GM21786 (cell line): ENCODE data around the gene ZBTB8OS.
"Not testable (repeated sequence)": the region's sequence is repeated elsewhere in the genome, so short reads cannot be mapped to it uniquely, and the experiment has no call there.

Experiments
- ATAC-seq: cut with Tn5 transposase; IDR thresholded peaks from one replicate; pipeline ENCODE4 v1.9.1; 2021; ENCODE audit not compliant: unreplicated experiment

The ZBTB8OS gene

DNA sequence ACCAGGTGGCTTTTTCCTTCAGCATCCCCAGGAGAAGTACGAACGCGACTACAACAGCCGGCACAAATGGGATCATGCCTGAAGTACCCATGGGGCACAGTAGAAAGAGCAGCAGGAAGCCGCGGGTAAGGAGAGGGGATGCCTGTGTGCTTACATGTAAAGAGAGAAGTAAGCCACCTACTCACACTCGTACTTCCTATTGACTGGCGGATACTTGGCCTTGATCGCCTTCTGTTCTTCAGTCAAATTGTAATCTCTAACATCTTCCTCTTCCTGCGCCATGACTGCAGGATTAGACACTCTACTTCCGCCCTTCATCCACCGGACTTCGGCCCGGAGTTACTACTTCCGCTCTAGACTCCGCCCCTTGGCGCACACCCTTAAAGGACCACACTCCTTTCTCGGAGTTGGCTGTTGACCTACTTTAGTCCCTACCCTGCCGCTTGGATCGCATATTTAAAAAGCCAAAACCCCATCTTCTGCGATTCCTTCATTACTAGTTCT is at the start of gene ZBTB8OS:
Gene ZBTB8OS (minus strand): TSS at position 303 of the 504 bp plus-strand sequence. CDS start 21 bp downstream, at position 282.
- peak; percentile 75 for ATAC-seq

- not testable (repeated sequence) for ATAC-seq
Measured at GRCh38 chr1:32696996-32697395, 46.6 kb upstream of the ZBTB8OS start.

- no peak for ATAC-seq
Measured at GRCh38 chr1:32696041-32696440, 45.7 kb upstream of the ZBTB8OS start.

DNA sequence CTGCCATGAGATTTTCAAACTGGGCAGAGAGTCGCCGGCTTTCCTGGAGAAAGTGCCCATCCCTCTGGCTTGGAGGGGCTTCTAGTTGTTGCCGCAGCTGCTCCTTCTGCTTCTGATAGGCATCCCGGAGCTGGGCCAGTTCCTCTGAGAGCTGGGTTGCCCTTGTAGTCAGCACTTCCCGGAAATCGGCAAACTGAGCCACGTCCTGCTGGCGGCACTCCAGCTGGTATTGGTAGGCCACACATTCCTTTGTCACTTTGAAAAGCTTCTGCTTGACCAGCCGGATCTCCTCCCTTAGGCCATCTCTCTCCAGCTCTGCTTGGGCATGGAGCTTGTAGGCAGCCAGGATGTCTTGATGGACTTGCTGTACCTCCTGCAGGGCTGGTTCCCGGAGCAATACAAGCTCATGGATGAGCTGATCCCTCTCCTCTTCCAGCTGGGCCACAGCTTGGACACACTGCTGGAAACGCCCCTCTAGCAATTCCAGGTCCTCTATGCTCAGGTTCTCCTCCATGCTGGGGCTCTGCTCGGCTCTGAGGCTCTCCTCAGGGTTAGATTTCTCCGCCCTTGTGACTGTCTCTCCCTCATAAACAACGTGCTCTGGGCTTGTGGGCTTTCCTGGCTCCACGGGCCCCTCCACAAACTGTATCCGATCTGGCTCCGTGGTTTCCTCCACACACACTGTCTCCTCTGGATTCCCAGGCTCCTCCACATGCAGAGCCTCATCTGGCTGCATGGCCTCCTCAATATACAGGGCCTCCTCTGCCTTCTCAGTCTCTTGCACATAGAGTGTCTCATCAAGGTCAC is 45.0 kb upstream of the ZBTB8OS start:
- ATAC-seq, result no peak

DNA sequence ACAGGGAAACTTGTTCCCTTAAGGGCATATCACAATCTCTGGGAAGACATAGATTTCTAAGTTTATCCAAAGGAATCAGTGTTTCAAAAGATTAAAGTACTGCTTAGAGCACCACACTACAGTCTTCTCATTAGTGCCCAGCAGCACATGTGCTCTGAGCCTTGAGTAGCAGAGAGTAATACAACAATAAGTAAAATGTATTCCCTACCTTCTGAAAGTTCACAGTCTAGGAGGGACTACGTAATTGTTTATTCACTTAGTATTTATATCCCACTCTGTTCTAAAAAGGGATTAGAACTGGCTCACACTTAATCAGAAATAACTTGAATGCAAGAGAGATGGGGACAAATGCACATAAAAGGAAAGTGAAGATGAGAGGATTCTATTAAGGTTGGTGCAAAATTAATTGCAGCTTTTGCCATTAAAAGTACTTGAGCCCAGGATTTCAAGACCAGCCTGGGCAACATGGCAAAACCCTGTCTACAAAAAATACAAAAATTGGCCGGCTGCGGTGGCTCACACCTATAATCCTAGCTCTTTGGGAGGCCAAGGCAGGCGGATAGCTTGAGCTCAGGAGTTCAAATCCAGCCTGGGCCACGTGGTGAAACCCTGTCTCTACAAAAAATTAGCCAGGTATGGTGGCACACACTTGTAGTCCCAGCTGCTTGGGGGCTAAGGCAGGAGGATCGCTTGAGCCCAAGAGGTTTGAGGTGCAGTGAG is 43.3 kb upstream of the ZBTB8OS start:
- ATAC-seq, result no peak

GRCh38 chr1:32686387-32686786 is 36.0 kb upstream of the ZBTB8OS start:
- ATAC-seq, result no peak

- ATAC-seq, result no peak
Measured at GRCh38 chr1:32685498-32685897, 35.1 kb upstream of the ZBTB8OS start.

GRCh38 chr1:32684167-32684811 is 33.9 kb upstream of the ZBTB8OS start:
- ATAC-seq, result no peak

DNA sequence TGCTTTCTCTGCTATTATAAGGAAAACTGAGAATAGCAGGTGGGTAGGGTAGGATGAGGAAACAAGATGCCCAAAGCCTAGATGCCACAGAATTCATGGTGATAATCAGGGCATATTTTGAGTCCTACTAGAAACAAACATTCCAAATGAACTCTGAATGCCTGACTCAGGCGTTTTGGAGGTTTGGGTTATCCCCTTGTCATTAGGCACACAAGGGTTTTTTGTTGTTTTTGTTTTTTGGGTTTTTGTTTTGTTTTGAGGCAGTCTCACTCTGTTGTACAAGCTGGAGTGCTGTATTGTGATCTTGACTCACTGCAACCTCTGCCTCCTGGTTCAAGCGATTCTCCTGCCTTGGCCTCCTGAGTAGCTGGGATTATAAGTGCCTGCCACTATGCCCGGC is 33.0 kb upstream of the ZBTB8OS start:
- ATAC-seq, result no peak

GRCh38 chr1:32681999-32682398 is 31.6 kb upstream of the ZBTB8OS start:
- no peak for ATAC-seq

DNA sequence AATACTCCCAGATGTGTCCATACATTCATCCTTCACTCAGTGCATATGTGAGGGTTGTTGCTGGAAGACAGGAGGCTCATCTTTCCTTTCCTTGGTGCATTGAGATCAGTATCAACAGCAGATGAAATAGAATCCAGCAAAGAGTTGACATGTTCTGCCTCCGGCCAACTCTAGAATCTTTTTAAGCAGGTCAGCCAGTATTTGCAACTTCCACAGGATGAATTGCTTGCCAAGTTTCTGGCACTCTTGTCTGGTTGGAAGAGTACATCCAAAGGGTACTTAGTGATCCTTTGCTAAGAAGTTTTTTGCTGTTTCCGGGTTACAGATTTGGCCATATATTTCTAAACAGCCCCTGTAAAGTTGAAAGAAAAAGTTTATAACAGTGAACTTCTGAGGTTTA is 31.2 kb upstream of the ZBTB8OS start:
- ATAC-seq, result no peak

DNA sequence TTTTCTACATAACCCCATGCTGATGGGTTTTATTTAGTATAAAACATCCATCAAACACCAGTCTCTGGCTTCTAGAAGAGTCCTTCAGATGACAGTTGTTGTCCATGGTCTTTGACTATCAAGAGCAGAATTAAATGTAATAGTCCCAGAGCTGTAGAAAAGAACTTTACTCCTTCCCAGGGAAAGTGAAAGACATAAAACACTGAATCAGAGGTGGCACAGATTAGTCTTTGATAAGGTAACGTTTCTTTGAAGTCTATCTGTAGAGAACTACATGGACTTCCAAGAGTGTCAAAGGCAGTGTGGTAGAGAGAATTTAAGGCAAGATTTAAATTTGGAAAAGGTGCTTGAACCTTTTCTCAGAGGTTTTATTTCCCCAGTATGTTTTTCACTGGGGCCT is 30.3 kb upstream of the ZBTB8OS start:
- ATAC-seq, result no peak

GRCh38 chr1:32679993-32680392 is 29.6 kb upstream of the ZBTB8OS start:
- ATAC-seq, result not testable (repeated sequence)

DNA sequence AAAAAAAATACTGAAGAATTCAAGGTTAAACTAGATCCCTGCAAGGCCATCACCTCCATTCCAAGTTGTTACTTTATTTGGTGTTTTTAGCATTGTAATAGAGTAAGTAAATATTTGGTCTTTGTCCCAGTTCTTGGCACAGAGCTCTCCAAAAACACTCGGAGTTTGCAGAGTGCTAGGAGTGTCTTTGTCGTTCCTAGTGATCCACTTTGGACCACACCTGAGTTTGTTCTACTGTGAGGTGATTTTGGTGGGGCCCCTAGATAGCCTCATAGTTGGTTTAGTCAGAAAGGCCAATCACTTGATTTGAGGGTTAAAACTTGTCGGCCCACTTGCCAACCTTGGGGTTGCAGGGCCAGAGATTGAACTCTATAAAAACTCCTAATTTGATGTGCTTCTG is 26.6 kb upstream of the ZBTB8OS start:
- ATAC-seq, result no peak

DNA sequence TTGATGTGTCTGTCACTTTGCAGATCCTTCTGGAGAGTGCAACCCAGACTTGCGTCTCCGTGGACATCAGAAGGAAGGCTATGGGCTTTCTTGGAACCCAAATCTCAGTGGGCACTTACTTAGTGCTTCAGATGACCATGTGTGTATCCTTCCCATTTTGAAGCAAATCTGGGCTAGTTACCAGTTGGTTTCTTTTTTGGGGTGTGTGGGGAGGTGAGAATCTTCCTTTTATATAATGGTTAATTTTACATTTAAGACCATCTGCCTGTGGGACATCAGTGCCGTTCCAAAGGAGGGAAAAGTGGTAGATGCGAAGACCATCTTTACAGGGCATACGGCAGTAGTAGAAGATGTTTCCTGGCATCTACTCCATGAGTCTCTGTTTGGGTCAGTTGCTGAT is 18.4 kb upstream of the ZBTB8OS start:
- not testable (repeated sequence) for ATAC-seq

GRCh38 chr1:32666901-32667566 is 16.7 kb upstream of the ZBTB8OS start:
- no peak for ATAC-seq

- no peak for ATAC-seq
Measured at GRCh38 chr1:32665915-32666314, 15.6 kb upstream of the ZBTB8OS start.

- no peak for ATAC-seq
Measured at GRCh38 chr1:32659581-32659980, 9.2 kb upstream of the ZBTB8OS start.

DNA sequence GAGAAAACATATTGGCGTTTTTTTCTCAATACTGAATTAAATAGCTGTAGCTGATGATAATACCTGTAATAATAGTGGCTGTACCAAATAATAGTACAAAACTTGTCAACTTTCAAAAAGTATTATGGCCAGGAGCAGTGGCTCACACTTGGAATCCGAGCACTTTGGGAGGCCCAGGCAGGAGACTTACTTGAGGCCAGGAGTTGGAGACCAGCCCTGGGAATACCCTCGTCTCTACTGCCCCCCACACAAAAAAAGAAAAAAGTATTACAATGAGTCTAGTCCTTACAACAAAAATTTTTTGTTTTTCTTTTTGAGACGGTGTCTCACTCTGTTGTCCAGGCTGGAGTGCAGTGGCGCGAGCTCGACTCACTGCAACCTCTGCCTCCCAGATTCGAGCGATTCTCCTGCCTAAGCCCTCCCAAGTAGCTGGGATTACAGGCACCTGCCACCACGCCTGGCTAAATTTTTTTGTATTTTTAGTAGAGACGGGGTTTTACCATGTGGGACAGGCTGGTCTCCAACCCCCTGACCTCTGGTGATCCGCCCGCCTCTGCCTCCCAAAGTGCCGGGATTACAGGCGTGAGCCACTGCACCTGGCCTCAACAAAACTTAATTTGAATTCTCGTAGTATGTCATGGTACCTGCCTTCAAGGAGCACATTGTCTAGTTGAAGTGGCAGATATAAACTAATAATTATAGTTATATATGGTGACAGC is 2.1 kb upstream of the ZBTB8OS start:
- no peak for ATAC-seq

- peak; percentile 13 for ATAC-seq
Measured at GRCh38 chr1:32651461-32652073, 1.2 kb upstream of the ZBTB8OS start.
